ENCODE results near the gene KIF18B. TPM values are rescaled to one million over a fixed set of nuclear protein-coding genes. Genes with fewer than 3 reads are reported as not detected.
A peak's percentile ranks its signal among the peaks of the same experiment; 100 is the strongest.

KIF18B gene
- total and polyA plus RNA-seq, 2 donors (not counting 3 experiments of a cell fraction or from before 2014, with no cell fraction given): 24.5 to 50.3 TPM

DNA sequence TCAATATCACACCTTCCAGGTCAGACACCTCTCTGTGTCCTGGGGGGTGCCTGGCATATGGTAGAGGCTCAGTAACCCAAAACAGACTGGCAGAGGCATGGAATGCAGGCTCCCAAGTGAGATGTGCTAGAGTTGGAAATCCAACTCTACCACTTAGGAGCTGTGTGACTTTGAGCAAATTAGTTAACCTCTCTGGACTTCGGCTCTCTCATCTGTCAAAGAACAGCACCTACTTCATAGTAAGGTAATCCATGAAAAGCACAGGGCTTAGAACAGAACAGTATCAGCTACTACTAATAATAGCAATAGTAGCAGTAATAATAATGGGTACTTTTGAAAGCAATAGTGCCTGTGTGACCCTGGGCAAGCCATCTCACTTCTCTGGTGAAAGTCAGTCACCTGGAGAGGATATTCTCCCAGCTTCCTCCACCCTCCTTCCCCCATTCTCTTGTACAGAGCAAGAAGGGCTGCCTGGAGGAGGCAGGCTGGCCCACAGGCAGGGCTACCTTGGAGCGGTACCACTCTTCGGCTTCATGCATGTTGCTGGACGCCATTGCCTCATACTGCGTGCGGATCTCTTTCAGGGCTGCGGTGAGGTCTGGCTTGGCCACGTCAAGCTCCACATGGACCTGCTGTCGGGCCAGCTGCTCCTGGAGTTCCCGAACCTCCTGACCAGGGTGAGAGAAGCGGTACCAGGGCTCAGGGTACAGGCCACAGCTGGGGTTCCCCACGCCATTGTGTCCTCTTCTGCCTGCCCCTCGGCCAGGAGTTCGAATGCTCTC, 34.6 kb downstream of the KIF18B start:
- no peaks in the 10 kb centered on the region for H3K27me3 ChIP-seq (ENCODE audit: control insufficient read depth in 2 of 2, insufficient read depth in 2 of 2, low read length in 2 of 2)
- FAIRE-seq (no peak), DNase-seq (ENCODE audit: low read depth, low spot score) (no peak)
- H3K9me1 ChIP-seq (replicated peaks; ENCODE audit: control insufficient read depth, extremely low read depth, insufficient read depth, low read length): no peaks in the 10 kb centered on the region
- H3K36me3 ChIP-seq (ENCODE audit: control insufficient read depth in 2 of 2, extremely low read depth in 1 of 2, insufficient read depth in 2 of 2, low read length in 2 of 2): no peaks in the 10 kb centered on the region
- POLR2A ChIA-PET: no interaction called here
- dilution Hi-C loops (cut with MboI; ENCODE audit: extremely low pct_ligation_motif_present, low sequenced_read_pairs): no loop called here
- no peak overlapping the region for H3K4me2 ChIP-seq (ENCODE audit: insufficient read depth, low read length)
- H4K20me1 ChIP-seq (replicated peaks; ENCODE audit: control insufficient read depth, extremely low read depth, insufficient read depth, low read length): no peaks in the 10 kb centered on the region
- CTCF ChIA-PET: interaction anchor here (1.0 to 9.4 kb wide), 3 partner anchors 12 to 109 kb away, joined by 3 to 94 read pairs (median 28); partner anchors contain the start of gene EFTUD2
- H3K4me1 ChIP-seq (ENCODE audit: control insufficient read depth, extremely low read depth, insufficient read depth, low read length): peaks cover 12% of the 10 kb centered on the region
- no peaks in the 10 kb centered on the region for H3K79me2 ChIP-seq (ENCODE audit: control insufficient read depth, insufficient read depth, low read length)
- no TSS peak for BruUV-seq (replicated peaks)
- peak overlapping the region; percentile 14 for H2AFZ ChIP-seq (ENCODE audit: low read depth, low read length)
- H3K9me3 ChIP-seq (replicated peaks; ENCODE audit: control insufficient read depth, insufficient read depth, low read length): no peaks in the 10 kb centered on the region
- no peak overlapping the region for H3K9ac ChIP-seq (replicated peaks; ENCODE audit: extremely low read depth, insufficient read depth, low read length)
- H3K4me3 ChIP-seq (replicated peaks in 1 of 3; ENCODE audit: insufficient read depth in 1 of 3, low read depth in 1 of 3, low read length in 3 of 3): no peak overlapping the region
- no peak for TF ChIP-seq JUN (IDR thresholded peaks at IDR 0.05; ENCODE audit: borderline replicate concordance, insufficient read depth, insufficient read length, low read depth)
- TF ChIP-seq POLR2A (IDR thresholded peaks at IDR 0.05; ENCODE audit: low read depth, low read length): no peak
- no peak for TF ChIP-seq POLR2AphosphoS5 (IDR thresholded peaks at IDR 0.05; ENCODE audit: insufficient read depth, low read depth, low read length)
- no peak for TF ChIP-seq GATA2 (IDR thresholded peaks at IDR 0.05; ENCODE audit: insufficient read depth, insufficient read length, low read depth, low read length)
- TF ChIP-seq MYC (IDR thresholded peaks at IDR 0.05; ENCODE audit: low read depth, low read length): no peak
- TF ChIP-seq EZH2 (IDR thresholded peaks at IDR 0.05; ENCODE audit: borderline replicate concordance, low read depth, low read length, severe bottlenecking): no peak
- no peak for TF ChIP-seq FOS (IDR thresholded peaks at IDR 0.05; ENCODE audit: borderline replicate concordance, insufficient read depth, low read length)
- TF ChIP-seq, protein P1, sequence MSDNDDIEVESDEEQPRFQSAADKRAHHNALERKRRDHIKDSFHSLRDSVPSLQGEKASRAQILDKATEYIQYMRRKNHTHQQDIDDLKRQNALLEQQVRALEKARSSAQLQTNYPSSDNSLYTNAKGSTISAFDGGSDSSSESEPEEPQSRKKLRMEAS (IDR thresholded peaks at IDR 0.05; ENCODE audit: insufficient read depth, insufficient read length): no peak
- TF ChIP-seq CTCF (IDR thresholded peaks at IDR 0.05; ENCODE audit: extremely low read depth in 1 of 2, insufficient read depth in 1 of 2, low read depth in 1 of 2, low read length in 2 of 2): no peak
- intact Hi-C loops (cut with micrococcal nuclease): no loop called here
- H3K27ac ChIP-seq (ENCODE audit: insufficient read depth, low read depth, low read length): no peak overlapping the region

All from endothelial cell of umbilical vein (primary cell).